ENCODE results near the gene PRDM12.

DNA sequence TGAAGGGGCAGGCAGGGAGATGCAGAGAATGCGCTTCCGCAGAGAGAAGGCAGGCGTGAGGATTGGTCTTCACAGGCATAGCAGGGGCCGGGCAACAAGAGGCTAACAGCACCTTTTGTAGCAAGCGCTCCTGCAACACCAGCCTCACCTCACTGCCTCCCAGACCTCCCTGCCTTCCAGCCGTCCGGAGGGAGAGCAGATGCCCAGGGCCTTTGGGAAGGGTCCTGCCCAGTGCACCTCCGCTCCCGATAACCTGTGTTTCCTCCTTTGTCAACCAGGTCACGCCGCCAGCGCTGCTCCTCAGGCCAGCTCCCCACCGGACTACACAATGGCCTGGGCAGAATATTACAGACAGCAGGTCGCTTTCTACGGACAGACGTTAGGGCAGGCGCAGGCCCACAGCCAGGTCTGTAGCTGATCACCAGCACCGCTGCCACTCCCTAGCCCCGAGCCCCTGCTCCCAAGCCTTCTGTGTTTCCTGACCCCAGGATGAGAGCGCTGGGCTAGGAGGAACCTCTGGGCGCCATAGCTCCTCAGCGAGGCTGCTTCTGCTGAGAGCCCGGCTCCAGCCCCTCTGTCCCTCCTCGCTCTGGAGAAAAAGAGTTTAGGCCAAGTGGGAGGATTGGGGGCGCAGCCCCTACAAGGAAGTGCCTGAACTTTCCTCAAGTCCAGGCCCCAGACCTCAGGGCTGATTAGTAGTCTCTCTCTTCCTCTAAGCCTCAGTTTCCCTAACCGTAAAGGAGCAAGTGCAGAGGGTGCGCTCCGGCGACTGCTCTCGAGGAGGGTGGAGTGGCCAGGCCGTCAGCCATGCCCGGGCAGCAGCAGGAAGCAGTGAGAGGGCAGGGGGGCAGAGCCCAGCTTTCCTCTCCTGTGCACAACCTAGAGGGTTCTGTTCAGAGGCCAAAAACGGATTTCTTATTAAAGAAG is 28.4 kb upstream of the PRDM12 start:
- no peak for TF ChIP-seq CTCF (IDR thresholded peaks at IDR 0.05 in 4 of 5, conservative IDR thresholded peaks at IDR 0.05 in 1 of 5)
- no peak for TF ChIP-seq POLR2A (IDR thresholded peaks at IDR 0.05)
